ENCODE results near the gene CIDEC.
"Not testable (repeated sequence)": the region's sequence is repeated elsewhere in the genome, so short reads cannot be mapped to it uniquely, and the experiment has no call there.

The CIDEC gene

GRCh38 chr3:9895715-9896114 lies 15.7 kb upstream of the CIDEC start:
- CTCF ChIA-PET: interaction anchor here (0.9 kb wide), 1 partner anchor 36 kb away, joined by 3 read pairs; no protein-coding TSS in a partner anchor
- H3K4me3 ChIP-seq (ENCODE audit: low read depth, low read length); H3K4me1 ChIP-seq (ENCODE audit: control insufficient read depth, insufficient read depth, low read length); H3K27ac ChIP-seq (ENCODE audit: extremely low read depth, low read depth, low read length); H3K9me3 ChIP-seq (ENCODE audit: control insufficient read depth, insufficient read depth, low read depth, low read length): not testable (repeated sequence)
- TF ChIP-seq ZNF121 (tag by site-specific recombination; IDR thresholded peaks at IDR 0.05): peak; percentile 77
- peaks cover 5 to 21% of the 10 kb centered on the region in 2 experiments for H3K36me3 ChIP-seq (ENCODE audit: control insufficient read depth in 2 of 2, insufficient read depth in 1 of 2, low read length in 2 of 2)
- POLR2A ChIA-PET: interaction anchor here (0.8 kb wide), 1 partner anchor 38 kb away, joined by 3 read pairs; the partner anchor contains the start of gene CRELD1

GRCh38 chr3:9893739-9894138 lies 13.7 kb upstream of the CIDEC start:
- TF ChIP-seq ZSCAN4 (tag by site-specific recombination; IDR thresholded peaks at IDR 0.05): no peak
- TF ChIP-seq ZNF707 (tag by site-specific recombination; IDR thresholded peaks at IDR 0.05): no peak
- TF ChIP-seq WT1 (tag by site-specific recombination; IDR thresholded peaks at IDR 0.05): no peak
- TF ChIP-seq ZNF302 (tag by site-specific recombination; IDR thresholded peaks at IDR 0.05; ENCODE audit: low read depth): no peak
- TF ChIP-seq ZNF174 (tag by site-specific recombination; IDR thresholded peaks at IDR 0.05): no peak
- TF ChIP-seq ZFHX2 (tag by site-specific recombination; conservative IDR thresholded peaks at IDR 0.05): no peak
- no peak for TF ChIP-seq ZBTB48 (tag by site-specific recombination; IDR thresholded peaks at IDR 0.05)
- TF ChIP-seq ZNF24 (tag by site-specific recombination; IDR thresholded peaks at IDR 0.05): no peak
- no peak for TF ChIP-seq ZNF837 (tag by site-specific recombination; IDR thresholded peaks at IDR 0.05)
- no peak for TF ChIP-seq REST (tag by site-specific recombination; IDR thresholded peaks at IDR 0.05)
- no peak for TF ChIP-seq ZNF311 (tag by site-specific recombination; IDR thresholded peaks at IDR 0.05; ENCODE audit: borderline replicate concordance)
- TF ChIP-seq ZNF121 (tag by site-specific recombination; IDR thresholded peaks at IDR 0.05): no peak
- no peak for TF ChIP-seq ZNF23 (tag by site-specific recombination; IDR thresholded peaks at IDR 0.05; ENCODE audit: borderline replicate concordance)
- Histone ChIP-seq H3K9me3 (ENCODE audit: control insufficient read depth, insufficient read depth, low read depth, low read length) (no peaks in the 10 kb centered on the region), H3K36me3 (ENCODE audit: control insufficient read depth in 2 of 2, insufficient read depth in 1 of 2, low read length in 2 of 2) (peaks cover 5 to 21% of the 10 kb centered on the region in 2 experiments), H3K4me3 (ENCODE audit: low read depth, low read length) (no peak overlapping the region), H3K4me1 (ENCODE audit: control insufficient read depth, insufficient read depth, low read length) (no peaks in the 10 kb centered on the region), H3K27ac (ENCODE audit: extremely low read depth, low read depth, low read length) (peak overlapping the region; percentile 7; the same call in 1 of the 2 replicates)
- CTCF ChIA-PET: interaction anchor here (1.1 to 1.3 kb wide), 4 partner anchors 9 to 45 kb away, joined by 3 to 4 read pairs (median 3); partner anchors contain the start of gene IL17RE
- POLR2A ChIA-PET: interaction anchor here (0.5 to 1.8 kb wide), 5 partner anchors 9 to 123 kb away, joined by 3 to 6 read pairs (median 4); partner anchors contain the start of genes CRELD1 and IL17RE

GRCh38 chr3:9891072-9891622 lies 11.1 kb upstream of the CIDEC start:
- POLR2A ChIA-PET: interaction anchor here (0.6 to 3.0 kb wide), 10 partner anchors 8 to 536 kb away, joined by 3 to 24 read pairs (median 3); partner anchors contain the start of genes CIDEC, CRELD1, IL17RC and IL17RE

More at GRCh38 chr3:9891072-9891622, 11.1 kb upstream of the CIDEC start:
- peak overlapping the region; percentile 53; the same call in 1 of the 2 replicates for H3K27ac ChIP-seq (ENCODE audit: extremely low read depth, low read depth, low read length)
- peak overlapping the region; percentile 73 for H3K4me3 ChIP-seq (ENCODE audit: low read depth, low read length)
- H3K36me3 ChIP-seq (ENCODE audit: control insufficient read depth in 2 of 2, insufficient read depth in 1 of 2, low read length in 2 of 2): peaks cover 5 to 21% of the 10 kb centered on the region in 2 experiments
- no peaks in the 10 kb centered on the region for H3K4me1 ChIP-seq (ENCODE audit: control insufficient read depth, insufficient read depth, low read length)
- H3K9me3 ChIP-seq (ENCODE audit: control insufficient read depth, insufficient read depth, low read depth, low read length): no peaks in the 10 kb centered on the region
- CTCF ChIA-PET: interaction anchor here (0.7 to 2.1 kb wide), 3 partner anchors 41 to 55 kb away, joined by 3 to 7 read pairs (median 4); no protein-coding TSS in a partner anchor
- TF ChIP-seq KLF8 (tag by site-specific recombination; IDR thresholded peaks at IDR 0.05) (no peak), ZNF335 (tag by site-specific recombination; conservative IDR thresholded peaks at IDR 0.05) (0 out of 2 replicates have a peak, but pooled peaks have one; percentile 7), MYNN (tag by site-specific recombination; IDR thresholded peaks at IDR 0.05; ENCODE audit: borderline replicate concordance) (no peak), ZNF133 (tag by site-specific recombination; IDR thresholded peaks at IDR 0.05) (no peak), ZNF677 (tag by site-specific recombination; IDR thresholded peaks at IDR 0.05) (0 out of 2 replicates have a peak, but pooled peaks have one; percentile 1), ZNF404 (tag by site-specific recombination; IDR thresholded peaks at IDR 0.05) (no peak)
